ENCODE measurements around the gene ZFPL1.
A peak's percentile ranks its signal among the peaks of the same experiment; 100 is the strongest.

ZFPL1 gene

GRCh38 chr11:65066315-65066714 lies 17.7 kb upstream of the ZFPL1 start:
- no peaks in the 10 kb centered on the region for H3K36me3 ChIP-seq (ENCODE audit: control insufficient read depth in 1 of 2, insufficient read depth in 2 of 2, low read length in 2 of 2)
- H3K4me1 ChIP-seq (ENCODE audit: control insufficient read depth in 1 of 2, insufficient read depth in 2 of 2, low read length in 2 of 2): peaks cover 8 to 10% of the 10 kb centered on the region in 2 experiments
- no CpG with 5 or more reads among the region's 11 CpGs for WGBS (ENCODE audit: extremely low coverage, insufficient coverage, insufficient read length)
- peak overlapping the region; percentile 30 for H4K8ac ChIP-seq (ENCODE audit: low read depth, low read length)
- no peak overlapping the region for H2BK5ac ChIP-seq (ENCODE audit: low read depth, low read length, poor library complexity)
- no peak overlapping the region for H3K18ac ChIP-seq (ENCODE audit: low read length)
- H4K12ac ChIP-seq (ENCODE audit: low read depth, low read length): peak overlapping the region; percentile 16
- H3K4me2 ChIP-seq (ENCODE audit: low read length): no peak overlapping the region
- no peak overlapping the region for H2AK5ac ChIP-seq (ENCODE audit: low read length)
- no peaks in the 10 kb centered on the region for H3K9me3 ChIP-seq (ENCODE audit: insufficient read depth, low read depth, low read length)
- no peak overlapping the region for H3K23ac ChIP-seq (ENCODE audit: low read length)
- no peak for DNase-seq
- H3K27me3 ChIP-seq (ENCODE audit: insufficient read depth, low read length): no peaks in the 10 kb centered on the region
- H3K79me2 ChIP-seq (ENCODE audit: control insufficient read depth, insufficient read depth, low read length, poor library complexity): no peaks in the 10 kb centered on the region
- no peak overlapping the region for H2BK120ac ChIP-seq (ENCODE audit: insufficient read depth, low read length, poor library complexity)
- no peak overlapping the region for H3K14ac ChIP-seq (ENCODE audit: low read length)
- H2AFZ ChIP-seq (ENCODE audit: insufficient read depth, low read length, poor library complexity): no peak overlapping the region
- H3K4ac ChIP-seq (ENCODE audit: low read depth, low read length): no peak overlapping the region
- no peak overlapping the region for H3K9ac ChIP-seq (ENCODE audit: low read length)
- no peak overlapping the region for H3K4me3 ChIP-seq (ENCODE audit: low read depth, low read length)
- H2BK12ac ChIP-seq (ENCODE audit: low read length): no peak overlapping the region
- no peak overlapping the region for H4K91ac ChIP-seq (ENCODE audit: low read depth, low read length)
- no peaks in the 10 kb centered on the region for H3K79me1 ChIP-seq (ENCODE audit: low read length)
- H3K27ac ChIP-seq (ENCODE audit: low read depth, low read length): no peak overlapping the region

GRCh38 chr11:65066805-65067291 lies 17.2 kb upstream of the ZFPL1 start:
- Histone ChIP-seq H3K18ac (ENCODE audit: low read length) (no peak overlapping the region), H4K12ac (ENCODE audit: low read depth, low read length) (no peak overlapping the region), H3K14ac (ENCODE audit: low read length) (no peak overlapping the region), H3K27ac (ENCODE audit: low read depth, low read length) (no peak overlapping the region), H4K8ac (ENCODE audit: low read depth, low read length) (no peak overlapping the region), H3K27me3 (ENCODE audit: insufficient read depth, low read length) (no peaks in the 10 kb centered on the region), H3K36me3 (ENCODE audit: control insufficient read depth in 1 of 2, insufficient read depth in 2 of 2, low read length in 2 of 2) (no peaks in the 10 kb centered on the region), H3K4ac (ENCODE audit: low read depth, low read length) (no peak overlapping the region), H2BK12ac (ENCODE audit: low read length) (no peak overlapping the region), H3K4me3 (ENCODE audit: low read depth, low read length) (no peak overlapping the region), H3K79me2 (ENCODE audit: control insufficient read depth, insufficient read depth, low read length, poor library complexity) (no peaks in the 10 kb centered on the region), H3K79me1 (ENCODE audit: low read length) (no peaks in the 10 kb centered on the region), H4K91ac (ENCODE audit: low read depth, low read length) (no peak overlapping the region), H3K4me2 (ENCODE audit: low read length) (no peak overlapping the region), H2AK5ac (ENCODE audit: low read length) (no peak overlapping the region), H3K4me1 (ENCODE audit: control insufficient read depth in 1 of 2, insufficient read depth in 2 of 2, low read length in 2 of 2) (peaks cover 8 to 10% of the 10 kb centered on the region in 2 experiments), H3K9ac (ENCODE audit: low read length) (no peak overlapping the region), H3K23ac (ENCODE audit: low read length) (no peak overlapping the region), H2BK5ac (ENCODE audit: low read depth, low read length, poor library complexity) (no peak overlapping the region), H2AFZ (ENCODE audit: insufficient read depth, low read length, poor library complexity) (no peak overlapping the region), H2BK120ac (ENCODE audit: insufficient read depth, low read length, poor library complexity) (no peak overlapping the region), H3K9me3 (ENCODE audit: insufficient read depth, low read depth, low read length) (no peaks in the 10 kb centered on the region)
- no peak for DNase-seq
- WGBS (ENCODE audit: extremely low coverage, insufficient coverage, insufficient read length): no CpG with 5 or more reads among the region's 4 CpGs

GRCh38 chr11:65067446-65067845 lies 16.6 kb upstream of the ZFPL1 start:
- Histone ChIP-seq H2BK120ac (ENCODE audit: insufficient read depth, low read length, poor library complexity) (no peak overlapping the region), H4K91ac (ENCODE audit: low read depth, low read length) (no peak overlapping the region), H3K27me3 (ENCODE audit: insufficient read depth, low read length) (no peaks in the 10 kb centered on the region), H2BK5ac (ENCODE audit: low read depth, low read length, poor library complexity) (no peak overlapping the region), H3K4ac (ENCODE audit: low read depth, low read length) (no peak overlapping the region), H3K23ac (ENCODE audit: low read length) (no peak overlapping the region), H2AK5ac (ENCODE audit: low read length) (no peak overlapping the region), H4K12ac (ENCODE audit: low read depth, low read length) (no peak overlapping the region), H3K14ac (ENCODE audit: low read length) (no peak overlapping the region), H3K4me1 (ENCODE audit: control insufficient read depth in 1 of 2, insufficient read depth in 2 of 2, low read length in 2 of 2) (peaks cover 8 to 10% of the 10 kb centered on the region in 2 experiments), H3K18ac (ENCODE audit: low read length) (no peak overlapping the region), H3K4me3 (ENCODE audit: low read depth, low read length) (no peak overlapping the region), H3K9ac (ENCODE audit: low read length) (no peak overlapping the region), H3K9me3 (ENCODE audit: insufficient read depth, low read depth, low read length) (no peaks in the 10 kb centered on the region), H2BK12ac (ENCODE audit: low read length) (no peak overlapping the region), H4K8ac (ENCODE audit: low read depth, low read length) (no peak overlapping the region), H2AFZ (ENCODE audit: insufficient read depth, low read length, poor library complexity) (no peak overlapping the region), H3K79me2 (ENCODE audit: control insufficient read depth, insufficient read depth, low read length, poor library complexity) (no peaks in the 10 kb centered on the region), H3K4me2 (ENCODE audit: low read length) (no peak overlapping the region), H3K79me1 (ENCODE audit: low read length) (no peaks in the 10 kb centered on the region), H3K27ac (ENCODE audit: low read depth, low read length) (no peak overlapping the region), H3K36me3 (ENCODE audit: control insufficient read depth in 1 of 2, insufficient read depth in 2 of 2, low read length in 2 of 2) (no peaks in the 10 kb centered on the region)
- no CpG with 5 or more reads among the region's 10 CpGs for WGBS (ENCODE audit: extremely low coverage, insufficient coverage, insufficient read length)
- DNase-seq: no peak

GRCh38 chr11:65069217-65069616 lies 14.8 kb upstream of the ZFPL1 start:
- no CpG with 5 or more reads among the region's 9 CpGs for WGBS (ENCODE audit: extremely low coverage, insufficient coverage, insufficient read length)
- no peak overlapping the region for H2BK12ac ChIP-seq (ENCODE audit: low read length)
- no peak overlapping the region for H2AK5ac ChIP-seq (ENCODE audit: low read length)

More at GRCh38 chr11:65069217-65069616, 14.8 kb upstream of the ZFPL1 start:
- Histone ChIP-seq H2AFZ (ENCODE audit: insufficient read depth, low read length, poor library complexity) (no peak overlapping the region), H3K36me3 (ENCODE audit: control insufficient read depth in 1 of 2, insufficient read depth in 2 of 2, low read length in 2 of 2) (no peaks in the 10 kb centered on the region), H3K18ac (ENCODE audit: low read length) (no peak overlapping the region), H2BK120ac (ENCODE audit: insufficient read depth, low read length, poor library complexity) (no peak overlapping the region), H3K14ac (ENCODE audit: low read length) (no peak overlapping the region), H4K91ac (ENCODE audit: low read depth, low read length) (no peak overlapping the region), H3K79me1 (ENCODE audit: low read length) (no peaks in the 10 kb centered on the region), H3K23ac (ENCODE audit: low read length) (no peak overlapping the region), H4K8ac (ENCODE audit: low read depth, low read length) (no peak overlapping the region), H3K27ac (ENCODE audit: low read depth, low read length) (no peak overlapping the region), H3K4ac (ENCODE audit: low read depth, low read length) (no peak overlapping the region), H3K9ac (ENCODE audit: low read length) (no peak overlapping the region), H3K79me2 (ENCODE audit: control insufficient read depth, insufficient read depth, low read length, poor library complexity) (no peaks in the 10 kb centered on the region), H3K9me3 (ENCODE audit: insufficient read depth, low read depth, low read length) (no peaks in the 10 kb centered on the region), H2BK5ac (ENCODE audit: low read depth, low read length, poor library complexity) (no peak overlapping the region), H4K12ac (ENCODE audit: low read depth, low read length) (no peak overlapping the region), H3K27me3 (ENCODE audit: insufficient read depth, low read length) (no peaks in the 10 kb centered on the region), H3K4me3 (ENCODE audit: low read depth, low read length) (no peak overlapping the region), H3K4me2 (ENCODE audit: low read length) (no peak overlapping the region), H3K4me1 (ENCODE audit: control insufficient read depth in 1 of 2, insufficient read depth in 2 of 2, low read length in 2 of 2) (peaks cover 8 to 10% of the 10 kb centered on the region in 2 experiments)
- no peak for DNase-seq

Data from trophoblast cell (in vitro differentiated cells and primary cell).